GM12865 (cell line): ENCODE measurements around the gene TGM3.

ENCODE experiments used
- DNase-seq: peaks from one replicate; pipeline ENCODE4 v3.0.0; 2010; ENCODE audit warnings: low read depth
- H3K4me3 ChIP-seq: 2 replicates; pipeline ENCODE4 v1.5.1; 2011; ENCODE audit warnings: mild to moderate bottlenecking, low read depth, low read length, control low read depth
- TF ChIP-seq, protein P1 (sequence below): IDR thresholded peaks from 2 replicates; pipeline ENCODE4 v1.5.1; 2011; ENCODE audit warnings: low read length, control low read depth, low read depth, inconsistent platforms; ENCODE audit not compliant: insufficient read depth; ENCODE audit errors: missing control alignments

The TGM3 gene

DNA sequence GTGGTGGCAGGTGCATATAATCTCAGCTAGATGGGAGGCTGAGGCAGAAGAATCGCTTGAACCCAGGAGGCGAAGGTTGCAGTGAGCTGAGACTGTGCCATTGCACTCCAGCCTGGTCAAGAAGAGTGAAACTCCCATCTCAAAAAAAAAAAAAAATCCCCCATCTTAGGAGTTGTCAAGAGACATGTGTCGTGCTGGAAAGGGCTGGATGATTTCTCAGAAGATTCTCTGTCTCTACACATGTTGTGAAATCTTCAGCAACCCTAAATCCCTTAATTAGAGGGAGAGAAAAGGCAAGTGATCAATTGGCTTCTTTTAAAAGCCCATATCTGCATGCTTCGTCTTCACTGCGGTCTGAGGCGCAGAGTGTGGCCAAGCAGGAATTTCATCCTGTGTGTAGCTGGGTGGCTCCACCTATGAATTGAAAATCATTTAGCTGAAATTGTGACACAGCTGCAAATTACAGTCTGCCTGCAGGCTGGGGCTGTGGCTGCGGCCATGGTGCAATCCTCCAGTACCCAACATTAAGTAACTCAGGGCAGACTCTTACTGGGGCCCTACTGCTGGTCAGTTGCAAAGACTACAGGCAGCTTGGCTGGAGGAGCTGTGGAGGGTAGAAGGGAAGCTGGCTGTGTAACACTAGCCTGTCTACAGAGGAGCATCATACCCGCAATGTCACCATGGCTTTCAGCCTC is 3.2 kb upstream of the TGM3 start:
- TF ChIP-seq, protein P1, sequence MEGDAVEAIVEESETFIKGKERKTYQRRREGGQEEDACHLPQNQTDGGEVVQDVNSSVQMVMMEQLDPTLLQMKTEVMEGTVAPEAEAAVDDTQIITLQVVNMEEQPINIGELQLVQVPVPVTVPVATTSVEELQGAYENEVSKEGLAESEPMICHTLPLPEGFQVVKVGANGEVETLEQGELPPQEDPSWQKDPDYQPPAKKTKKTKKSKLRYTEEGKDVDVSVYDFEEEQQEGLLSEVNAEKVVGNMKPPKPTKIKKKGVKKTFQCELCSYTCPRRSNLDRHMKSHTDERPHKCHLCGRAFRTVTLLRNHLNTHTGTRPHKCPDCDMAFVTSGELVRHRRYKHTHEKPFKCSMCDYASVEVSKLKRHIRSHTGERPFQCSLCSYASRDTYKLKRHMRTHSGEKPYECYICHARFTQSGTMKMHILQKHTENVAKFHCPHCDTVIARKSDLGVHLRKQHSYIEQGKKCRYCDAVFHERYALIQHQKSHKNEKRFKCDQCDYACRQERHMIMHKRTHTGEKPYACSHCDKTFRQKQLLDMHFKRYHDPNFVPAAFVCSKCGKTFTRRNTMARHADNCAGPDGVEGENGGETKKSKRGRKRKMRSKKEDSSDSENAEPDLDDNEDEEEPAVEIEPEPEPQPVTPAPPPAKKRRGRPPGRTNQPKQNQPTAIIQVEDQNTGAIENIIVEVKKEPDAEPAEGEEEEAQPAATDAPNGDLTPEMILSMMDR = no peak
- DNase-seq = no peak
- no peak overlapping the region for H3K4me3 ChIP-seq

DNA sequence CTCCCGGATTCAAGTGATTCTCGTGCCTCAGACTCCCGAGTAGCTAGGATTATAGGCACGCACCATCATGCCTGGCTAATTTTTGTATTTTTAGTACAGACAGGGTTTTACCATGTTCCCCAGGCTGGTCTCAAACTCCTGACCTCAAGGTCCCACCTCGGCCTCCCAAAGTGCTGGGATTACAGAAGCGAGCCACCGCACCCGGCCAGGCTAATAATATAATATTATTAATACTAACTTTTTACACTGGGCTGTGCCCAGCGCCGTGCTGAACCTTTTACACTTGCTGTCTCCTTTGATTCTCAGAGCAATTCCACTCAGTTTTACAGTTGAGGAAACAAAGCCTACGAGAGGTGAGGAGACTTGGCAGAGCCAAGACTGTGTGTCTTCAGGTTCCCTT is 2.3 kb upstream of the TGM3 start:
- TF ChIP-seq, protein P1 = no peak
- H3K4me3 ChIP-seq = no peak overlapping the region
- DNase-seq = no peak

DNA sequence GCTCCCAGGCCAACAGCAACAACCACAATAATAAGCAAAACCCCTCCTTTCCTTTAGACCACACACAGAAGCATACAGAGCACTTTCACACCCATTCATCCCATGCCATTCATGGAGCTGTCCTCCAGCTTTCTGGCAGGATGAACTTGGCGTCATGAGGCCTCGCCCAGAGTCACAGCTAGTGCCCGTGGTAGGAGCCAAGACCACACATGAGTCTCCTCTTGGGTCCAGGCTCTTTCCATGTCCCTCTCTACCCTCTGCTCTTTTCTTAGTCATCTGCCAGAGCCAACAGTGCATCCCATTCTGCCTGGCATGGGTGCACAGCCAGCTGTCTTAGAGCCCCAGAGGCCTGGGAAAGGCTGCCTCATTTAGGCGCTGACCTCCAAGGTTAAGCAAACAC is 1.8 kb upstream of the TGM3 start:
- TF ChIP-seq, protein P1 = no peak
- no peak for DNase-seq
- H3K4me3 ChIP-seq = no peak overlapping the region

DNA sequence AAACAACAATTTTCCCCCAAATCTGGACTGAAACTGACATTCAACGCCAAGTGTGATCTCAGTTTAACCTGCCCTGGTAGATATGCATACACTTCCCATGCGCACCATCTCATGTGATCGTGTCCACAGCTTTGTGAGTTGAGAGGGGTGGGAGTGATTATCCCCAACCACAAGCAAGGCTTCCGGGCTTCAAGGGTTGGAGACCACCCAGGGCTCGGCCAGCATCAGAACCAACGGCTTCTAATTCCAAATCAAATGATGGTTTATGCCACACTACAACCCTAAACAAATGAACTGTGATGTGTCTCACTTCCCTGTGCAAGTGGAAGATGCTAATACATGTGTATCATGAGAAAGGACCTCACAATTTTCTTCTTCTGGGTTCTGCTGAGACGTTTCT is 515 bp upstream of the TGM3 start:
- TF ChIP-seq, protein P1 = no peak
- H3K4me3 ChIP-seq = no peak overlapping the region
- no peak for DNase-seq

DNA sequence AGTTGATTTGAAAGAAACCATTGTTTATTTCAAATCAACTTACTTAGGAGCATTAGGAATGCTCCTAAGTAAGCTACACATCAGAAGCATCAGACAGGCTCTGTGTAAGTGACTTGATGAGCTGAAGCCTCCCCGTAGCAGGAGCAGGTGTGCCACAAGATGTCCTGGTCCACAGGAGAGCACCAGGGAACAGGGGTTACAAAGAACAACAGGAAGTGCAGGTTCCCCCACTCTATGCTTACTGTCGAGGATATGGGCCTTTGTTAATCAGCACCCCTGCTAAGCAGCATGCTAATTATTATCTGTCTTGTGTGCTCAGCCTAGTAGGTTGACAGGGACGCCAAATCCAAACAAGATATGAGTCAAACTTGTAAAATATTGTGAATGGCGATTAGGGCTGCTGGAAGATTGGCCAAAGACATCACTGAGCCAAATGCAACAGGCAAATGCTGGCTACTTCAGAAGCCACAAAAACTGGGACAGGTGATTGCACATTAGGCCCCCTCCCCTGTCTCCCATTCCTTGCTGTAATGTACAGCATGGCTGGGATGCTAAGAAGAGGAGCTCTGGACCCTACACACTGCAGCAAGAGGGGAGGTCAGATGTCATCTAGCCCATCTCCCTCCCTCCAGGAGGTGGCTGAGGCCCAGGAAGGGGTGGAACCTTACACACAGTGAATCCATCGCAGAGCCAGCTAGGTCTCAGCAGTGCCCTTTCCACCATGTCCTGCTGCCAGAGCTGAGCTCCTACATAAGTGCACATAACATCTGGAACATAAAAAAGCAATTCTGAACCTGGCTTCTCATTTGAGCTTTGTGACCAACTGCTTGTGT is 939 bp downstream of the TGM3 start:
- H3K4me3 ChIP-seq = no peak overlapping the region

DNA sequence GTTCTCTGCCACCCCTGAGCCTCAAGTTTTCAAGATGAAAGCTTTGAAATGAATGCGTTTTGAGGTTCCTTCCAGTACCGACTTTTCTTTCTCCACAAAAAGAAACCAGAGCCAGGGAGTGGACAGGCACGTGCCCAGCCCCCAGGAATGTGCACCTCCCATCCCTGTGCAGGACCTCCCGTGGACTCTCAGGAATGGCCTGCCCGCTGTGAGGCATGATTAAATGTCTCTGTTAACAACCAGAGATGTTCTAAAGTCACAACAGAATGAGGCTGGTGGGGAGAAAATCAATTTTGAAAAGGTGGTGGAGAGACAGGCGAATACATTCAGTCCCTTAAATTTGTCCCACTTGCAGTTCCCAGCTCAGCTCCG is 1.5 kb downstream of the TGM3 start:
- TF ChIP-seq, protein P1 = no peak
- no peak overlapping the region for H3K4me3 ChIP-seq
- DNase-seq = no peak

More for the DNA sequence above, 939 bp downstream of the TGM3 start:
- DNase-seq = no peak
- TF ChIP-seq, protein P1 = no peak
